Immature natural killer cell (primary cell): Measurements from ENCODE around the gene PKP4. TPM values are rescaled to one million over a fixed set of nuclear protein-coding genes. Genes with fewer than 3 reads are reported as not detected.
"Not testable (repeated sequence)": the region's sequence is repeated elsewhere in the genome, so short reads cannot be mapped to it uniquely, and the experiment has no call there.

Source experiments
- DNase-seq, 3 donors: peaks; one replicate each; pipeline ENCODE4 v3.0.0; 2022; ENCODE audit warnings: mixed read lengths in 1 of 3
- H3K27ac Mint-ChIP-seq, 6 donors: one replicate each; pipeline ENCODE4 v1.8.0; 2020; ENCODE audit warnings: mixed read lengths in 6 of 6, mild to moderate bottlenecking in 5 of 6, inconsistent platforms in 4 of 6, moderate library complexity in 3 of 6
- H3K27me3 Mint-ChIP-seq, 3 donors: one replicate each; pipeline ENCODE4 v1.8.0; 2020 to 2021; ENCODE audit warnings: low read depth in 3 of 3, mild to moderate bottlenecking in 3 of 3, mixed read lengths in 3 of 3, moderate library complexity in 3 of 3, inconsistent platforms in 1 of 3
- H3K36me3 Mint-ChIP-seq, 3 donors: one replicate each; pipeline ENCODE4 v1.8.0; 2020; ENCODE audit warnings: mixed read lengths in 3 of 3, inconsistent platforms in 2 of 3, mild to moderate bottlenecking in 2 of 3
- H3K4me1 Mint-ChIP-seq, 2 donors: one replicate each; pipeline ENCODE4 v1.8.0; 2020; ENCODE audit warnings: inconsistent platforms in 2 of 2, mild to moderate bottlenecking in 2 of 2, mixed read lengths in 2 of 2, moderate library complexity in 1 of 2
- H3K4me3 Mint-ChIP-seq, 5 donors: one replicate each; pipeline ENCODE4 v1.8.0; 2020; ENCODE audit warnings: mild to moderate bottlenecking in 5 of 5, mixed read lengths in 5 of 5, inconsistent platforms in 3 of 5, moderate library complexity in 3 of 5
- H3K9me3 Mint-ChIP-seq, 6 donors: one replicate each; pipeline ENCODE4 v1.8.0; 2020; ENCODE audit warnings: mild to moderate bottlenecking in 6 of 6, mixed read lengths in 6 of 6, inconsistent platforms in 4 of 6, moderate library complexity in 3 of 6
- polyA plus RNA-seq, 3 donors: library from polyadenylated mRNA; unstranded; fragments of 300-500 nt; fragmentation: Illumina TruSeq; gene quantifications; one replicate each; pipeline ENCODE4 v1.2.3, GENCODE V29; 2021

The PKP4 gene
- polyA plus RNA-seq, 3 donors from 2014 or later = 0.13 to 1.7 (median 0.47) TPM

GRCh38 chr2:158458617-158458920 is 1.8 kb downstream of the PKP4 start:
- peak overlapping the region in 4 of 6 donors; percentile 6 to 77 (median 52) for H3K27ac Mint-ChIP-seq
- peaks cover 18 to 22% of the 10 kb centered on the region in 2 donors for H3K4me1 Mint-ChIP-seq
- no peaks in the 10 kb centered on the region for H3K9me3 Mint-ChIP-seq
- peak overlapping the region; percentile 87 to 96 (median 91) for H3K4me3 Mint-ChIP-seq
- H3K36me3 Mint-ChIP-seq = no peaks in the 10 kb centered on the region
- DNase-seq = no peak
- peaks cover 3 to 23% (median 9%) of the 10 kb centered on the region in 3 donors for H3K27me3 Mint-ChIP-seq

GRCh38 chr2:158459161-158460003 is 2.6 kb downstream of the PKP4 start:
- H3K9me3 Mint-ChIP-seq = no peaks in the 10 kb centered on the region
- H3K4me3 Mint-ChIP-seq = peak overlapping the region in 3 of 5 donors; percentile 87 to 96 (median 89)
- H3K27me3 Mint-ChIP-seq = peaks cover 3 to 23% (median 9%) of the 10 kb centered on the region in 3 donors
- peaks cover 18 to 22% of the 10 kb centered on the region in 2 donors for H3K4me1 Mint-ChIP-seq
- DNase-seq = no peak
- no peaks in the 10 kb centered on the region for H3K36me3 Mint-ChIP-seq
- no peak overlapping the region for H3K27ac Mint-ChIP-seq

- no peak for DNase-seq
- Mint-ChIP-seq H3K27ac (no peak overlapping the region), H3K9me3 (no peaks in the 10 kb centered on the region), H3K4me3 (no peak overlapping the region), H3K36me3 (no peaks in the 10 kb centered on the region), H3K4me1 (peaks cover 18 to 19% of the 10 kb centered on the region in 2 donors), H3K27me3 (peaks cover 3 to 19% (median 9%) of the 10 kb centered on the region in 3 donors)
These were observed 4.0 kb downstream of the PKP4 start for GRCh38 chr2:158460632-158461297.

GRCh38 chr2:158463496-158464095 is 6.8 kb downstream of the PKP4 start:
- Mint-ChIP-seq H3K4me1 (peaks cover 3 to 4% of the 10 kb centered on the region in 2 donors), H3K27ac (no peak overlapping the region), H3K27me3 (peaks cover 2 to 7% (median 3%) of the 10 kb centered on the region in 3 donors), H3K36me3 (no peaks in the 10 kb centered on the region), H3K9me3 (no peaks in the 10 kb centered on the region), H3K4me3 (no peak overlapping the region)
- DNase-seq = no peak

- Mint-ChIP-seq H3K4me1 (no peaks in the 10 kb centered on the region), H3K27me3 (peaks cover 2 to 3% (median 3%) of the 10 kb centered on the region in 3 donors), H3K36me3 (no peaks in the 10 kb centered on the region), H3K9me3 (no peaks in the 10 kb centered on the region), H3K27ac (no peak overlapping the region), H3K4me3 (no peak overlapping the region)
- DNase-seq = no peak
These were observed 7.9 kb downstream of the PKP4 start for GRCh38 chr2:158464426-158465281.

GRCh38 chr2:158467248-158467647 is 10.5 kb downstream of the PKP4 start:
- Mint-ChIP-seq H3K4me1 (no peaks in the 10 kb centered on the region), H3K4me3 (no peak overlapping the region), H3K27ac (no peak overlapping the region), H3K27me3 (peaks cover 1 to 3% (median 3%) of the 10 kb centered on the region in 3 donors), H3K36me3 (peaks cover 0 to 5% (median 0%) of the 10 kb centered on the region in 3 donors), H3K9me3 (no peaks in the 10 kb centered on the region)
- DNase-seq = no peak

GRCh38 chr2:158472829-158473228 is 16.1 kb downstream of the PKP4 start:
- H3K27ac Mint-ChIP-seq, H3K27me3 Mint-ChIP-seq, DNase-seq: not testable (repeated sequence)

GRCh38 chr2:158473300-158473699 is 16.5 kb downstream of the PKP4 start:
- not testable (repeated sequence) for H3K36me3 Mint-ChIP-seq, H3K27ac Mint-ChIP-seq, H3K9me3 Mint-ChIP-seq, H3K27me3 Mint-ChIP-seq, H3K4me3 Mint-ChIP-seq, DNase-seq
- H3K4me1 Mint-ChIP-seq = peaks cover 9 to 13% of the 10 kb centered on the region in 2 donors

More at GRCh38 chr2:158472829-158473228, 16.1 kb downstream of the PKP4 start:
- H3K36me3 Mint-ChIP-seq, H3K4me3 Mint-ChIP-seq, H3K9me3 Mint-ChIP-seq: not testable (repeated sequence)
- peaks cover 9 to 12% of the 10 kb centered on the region in 2 donors for H3K4me1 Mint-ChIP-seq

- peaks cover 0 to 2% (median 0%) of the 10 kb centered on the region in 6 donors for H3K9me3 Mint-ChIP-seq
- H3K27me3 Mint-ChIP-seq = peaks cover 2 to 7% (median 4%) of the 10 kb centered on the region in 3 donors
- H3K36me3 Mint-ChIP-seq = peaks cover 0 to 5% (median 0%) of the 10 kb centered on the region in 3 donors
- no peak overlapping the region for H3K4me3 Mint-ChIP-seq
- DNase-seq = no peak
- H3K4me1 Mint-ChIP-seq = peaks cover 9 to 13% of the 10 kb centered on the region in 2 donors
- H3K27ac Mint-ChIP-seq = no peak overlapping the region
These were observed 17.1 kb downstream of the PKP4 start for GRCh38 chr2:158473719-158474392.

- not testable (repeated sequence) for H3K9me3 Mint-ChIP-seq, H3K4me3 Mint-ChIP-seq, H3K36me3 Mint-ChIP-seq, DNase-seq, H3K27ac Mint-ChIP-seq, H3K27me3 Mint-ChIP-seq
- peaks cover 9 to 13% of the 10 kb centered on the region in 2 donors for H3K4me1 Mint-ChIP-seq
These were observed 17.8 kb downstream of the PKP4 start for GRCh38 chr2:158474526-158475011.

- Mint-ChIP-seq H3K9me3 (peaks cover 0 to 2% (median 0%) of the 10 kb centered on the region in 6 donors), H3K4me3 (no peak overlapping the region), H3K27ac (peak overlapping the region in 3 of 6 donors; percentile 14 to 60 (median 36))
These were observed 20.4 kb downstream of the PKP4 start for GRCh38 chr2:158477202-158477601.

GRCh38 chr2:158478237-158478636 is 21.5 kb downstream of the PKP4 start:
- Mint-ChIP-seq H3K4me1 (peaks cover 9 to 13% of the 10 kb centered on the region in 2 donors), H3K27ac (no peak overlapping the region), H3K27me3 (peaks cover 1 to 3% (median 2%) of the 10 kb centered on the region in 3 donors), H3K36me3 (no peaks in the 10 kb centered on the region), H3K4me3 (no peak overlapping the region), H3K9me3 (peaks cover 0 to 2% (median 0%) of the 10 kb centered on the region in 6 donors)
- DNase-seq = no peak

More at GRCh38 chr2:158477202-158477601, 20.4 kb downstream of the PKP4 start:
- peaks cover 9 to 13% of the 10 kb centered on the region in 2 donors for H3K4me1 Mint-ChIP-seq
- H3K36me3 Mint-ChIP-seq = no peaks in the 10 kb centered on the region
- peaks cover under 1 to 5% (median 4%) of the 10 kb centered on the region in 3 donors for H3K27me3 Mint-ChIP-seq
- DNase-seq = no peak
